Keratinocyte (primary cell): ENCODE results near the gene EBF3. TPM values are rescaled to one million over a fixed set of nuclear protein-coding genes. Genes with fewer than 3 reads are reported as not detected.

Source experiments
- DNase-seq: peaks from one replicate; pipeline ENCODE4 v3.0.0-alpha.2; 2011; ENCODE audit warnings: low read depth, missing footprints, low spot score
- FAIRE-seq: peaks from 2 replicates; lab custom pipeline; 2011; peaks lifted over from hg19 to GRCh38; lab: Jason Lieb, UNC
- H2AFZ ChIP-seq: 2 replicates; pipeline ENCODE4 v1.6.0; 2012; ENCODE audit warnings: low read length, control low read depth, inconsistent platforms; ENCODE audit not compliant: control insufficient read depth
- H3K27ac ChIP-seq: 2 replicates; pipeline ENCODE4 v1.5.1; 2011; ENCODE audit warnings: low read length; ENCODE audit not compliant: control insufficient read depth, insufficient read depth
- H3K27me3 ChIP-seq: 3 replicates; pipeline ENCODE4 v1.6.0; 2011; ENCODE audit warnings: low read length; ENCODE audit not compliant: control insufficient read depth, insufficient read depth; ENCODE audit errors: extremely low read depth
- H3K36me3 ChIP-seq, 2 experiments: 2 replicates in 1 of 2; 3 replicates in 1 of 2; pipeline ENCODE4 v1.5.1; 2011; ENCODE audit warnings: low read length in 2 of 2, mild to moderate bottlenecking in 1 of 2; ENCODE audit not compliant: control insufficient read depth in 2 of 2, insufficient read depth in 2 of 2; ENCODE audit errors: extremely low read depth in 1 of 2
- H3K4me1 ChIP-seq: 3 replicates; pipeline ENCODE4 v1.5.1; 2011; ENCODE audit warnings: low read length; ENCODE audit not compliant: control insufficient read depth, insufficient read depth; ENCODE audit errors: extremely low read depth
- H3K4me2 ChIP-seq: 3 replicates; pipeline ENCODE4 v1.6.0; 2011; ENCODE audit warnings: low read depth, low read length; ENCODE audit not compliant: control insufficient read depth, insufficient read depth; ENCODE audit errors: extremely low read depth
- H3K4me3 ChIP-seq, 3 experiments: fragments of 200-600 bp in 1 of 3; sonication (generic) in 1 of 3; 2 replicates in 2 of 3; 3 replicates in 1 of 3; pipeline ENCODE4 v1.5.1; 2011 to 2016; ENCODE audit warnings: low read length in 3 of 3, mild to moderate bottlenecking in 3 of 3, control low read depth in 2 of 3, inconsistent platforms in 1 of 3, low read depth in 1 of 3, mixed read lengths in 1 of 3, mixed run types in 1 of 3, moderate library complexity in 1 of 3; ENCODE audit not compliant: control insufficient read depth in 2 of 3, insufficient read depth in 2 of 3; ENCODE audit errors: extremely low read depth in 1 of 3
- H3K79me2 ChIP-seq: 2 replicates; pipeline ENCODE4 v1.6.0; 2012; ENCODE audit warnings: low read length; ENCODE audit not compliant: control insufficient read depth, insufficient read depth
- H3K9ac ChIP-seq: 3 replicates; pipeline ENCODE4 v1.6.0; 2011; ENCODE audit warnings: low read length; ENCODE audit not compliant: control insufficient read depth, insufficient read depth; ENCODE audit errors: extremely low read depth
- H3K9me1 ChIP-seq: 3 replicates; pipeline ENCODE4 v1.6.0; 2011; ENCODE audit warnings: low read length; ENCODE audit not compliant: control insufficient read depth, insufficient read depth; ENCODE audit errors: extremely low read depth
- H3K9me3 ChIP-seq: 2 replicates; pipeline ENCODE4 v1.5.1; 2012; ENCODE audit warnings: low read depth, low read length; ENCODE audit not compliant: control insufficient read depth
- H4K20me1 ChIP-seq: 3 replicates; pipeline ENCODE4 v1.6.0; 2011; ENCODE audit warnings: low read length; ENCODE audit not compliant: control insufficient read depth, insufficient read depth; ENCODE audit errors: extremely low read depth
- EZH2 ChIP-seq: IDR thresholded peaks from one replicate; pipeline ENCODE4 v1.6.1; 2012; ENCODE audit warnings: inconsistent platforms, mild to moderate bottlenecking, low read length, moderate library complexity
- dilution Hi-C: fragments of 300-500 bp; cut with MboI; formaldehyde crosslinking; loops from one replicate; pipeline ENCODE4 v1.7.0; 2020; ENCODE audit warnings: low sequenced_read_pairs; ENCODE audit not compliant: extremely low pct_ligation_motif_present
- polyA plus RNA-seq, 5 experiments: library from polyadenylated mRNA; depleted of rRNA in 3 of 5; stranded (reverse) in 3 of 5; stranded (forward) in 1 of 5; unstranded in 1 of 5; fragments of >200 nt; gene quantifications; 1 replicate in 1 of 5; 2 replicates in 3 of 5; 3 replicates in 1 of 5; pipeline versions ENCODE4 v1.2.1 to v1.2.3, GENCODE V29; 2011 to 2012; ENCODE audit warnings: missing spikeins in 2 of 5, low read depth in 1 of 5, low replicate concordance in 1 of 5
- TF ChIP-seq, protein P1 (sequence below), 3 experiments: IDR thresholded peaks in 1 of 3; conservative IDR thresholded peaks in 1 of 3; optimal IDR thresholded peaks in 1 of 3; 2 replicates in 2 of 3; 3 replicates in 1 of 3; pipeline versions ENCODE3 to v1.5.1; 2011; ENCODE audit warnings: low read length in 3 of 3, mild to moderate bottlenecking in 3 of 3, moderate library complexity in 2 of 3, control low read depth in 1 of 3, inconsistent platforms in 1 of 3; ENCODE audit not compliant: insufficient read depth in 2 of 3; ENCODE audit errors: extremely low read depth in 1 of 3

The EBF3 gene
- polyA plus RNA-seq, 1 donor (not counting 4 experiments of a cell fraction or from before 2014, with no cell fraction given), result not detected

GRCh38 chr10:129842031-129842430, 122.0 kb downstream of the EBF3 start:
- H3K4me2 ChIP-seq, result no peak overlapping the region
- H3K9ac ChIP-seq, result no peak overlapping the region
- no peak overlapping the region for H3K27ac ChIP-seq
- no peak for FAIRE-seq
- no peak overlapping the region for H3K4me3 ChIP-seq
- no peaks in the 10 kb centered on the region for H3K4me1 ChIP-seq
- H2AFZ ChIP-seq, result no peak overlapping the region
- H3K9me3 ChIP-seq, result peaks cover 2% of the 10 kb centered on the region
- no peaks in the 10 kb centered on the region for H3K9me1 ChIP-seq
- no peak for DNase-seq
- TF ChIP-seq, protein P1, sequence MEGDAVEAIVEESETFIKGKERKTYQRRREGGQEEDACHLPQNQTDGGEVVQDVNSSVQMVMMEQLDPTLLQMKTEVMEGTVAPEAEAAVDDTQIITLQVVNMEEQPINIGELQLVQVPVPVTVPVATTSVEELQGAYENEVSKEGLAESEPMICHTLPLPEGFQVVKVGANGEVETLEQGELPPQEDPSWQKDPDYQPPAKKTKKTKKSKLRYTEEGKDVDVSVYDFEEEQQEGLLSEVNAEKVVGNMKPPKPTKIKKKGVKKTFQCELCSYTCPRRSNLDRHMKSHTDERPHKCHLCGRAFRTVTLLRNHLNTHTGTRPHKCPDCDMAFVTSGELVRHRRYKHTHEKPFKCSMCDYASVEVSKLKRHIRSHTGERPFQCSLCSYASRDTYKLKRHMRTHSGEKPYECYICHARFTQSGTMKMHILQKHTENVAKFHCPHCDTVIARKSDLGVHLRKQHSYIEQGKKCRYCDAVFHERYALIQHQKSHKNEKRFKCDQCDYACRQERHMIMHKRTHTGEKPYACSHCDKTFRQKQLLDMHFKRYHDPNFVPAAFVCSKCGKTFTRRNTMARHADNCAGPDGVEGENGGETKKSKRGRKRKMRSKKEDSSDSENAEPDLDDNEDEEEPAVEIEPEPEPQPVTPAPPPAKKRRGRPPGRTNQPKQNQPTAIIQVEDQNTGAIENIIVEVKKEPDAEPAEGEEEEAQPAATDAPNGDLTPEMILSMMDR (optimal IDR thresholded peaks at IDR 0.05 in 1 of 3, IDR thresholded peaks at IDR 0.05 in 1 of 3, conservative IDR thresholded peaks at IDR 0.05 in 1 of 3; ENCODE audit: extremely low read depth in 1 of 3, insufficient read depth in 2 of 3, low read length in 3 of 3), result no peak
- TF ChIP-seq EZH2, result no peak
- no peaks in the 10 kb centered on the region for H3K36me3 ChIP-seq
- no peaks in the 10 kb centered on the region for H3K79me2 ChIP-seq
- no peaks in the 10 kb centered on the region for H4K20me1 ChIP-seq
- dilution Hi-C loops, result no loop called here
- H3K27me3 ChIP-seq, result no peaks in the 10 kb centered on the region

- Histone ChIP-seq H3K27me3 (no peaks in the 10 kb centered on the region), H3K27ac (no peak overlapping the region), H3K79me2 (no peaks in the 10 kb centered on the region), H3K4me2 (no peak overlapping the region), H3K9ac (no peak overlapping the region), H4K20me1 (no peaks in the 10 kb centered on the region), H3K4me1 (no peaks in the 10 kb centered on the region), H3K36me3 (no peaks in the 10 kb centered on the region), H3K9me3 (peaks cover 2% of the 10 kb centered on the region), H3K9me1 (no peaks in the 10 kb centered on the region), H2AFZ (no peak overlapping the region), H3K4me3 (no peak overlapping the region)
- FAIRE-seq (no peak), DNase-seq (no peak)
- TF ChIP-seq, protein P1 (optimal IDR thresholded peaks at IDR 0.05 in 1 of 3, IDR thresholded peaks at IDR 0.05 in 1 of 3, conservative IDR thresholded peaks at IDR 0.05 in 1 of 3; ENCODE audit: extremely low read depth in 1 of 3, insufficient read depth in 2 of 3, low read length in 3 of 3), result no peak
- no peak for TF ChIP-seq EZH2
- dilution Hi-C loops, result no loop called here
These were observed 122.5 kb downstream of the EBF3 start for GRCh38 chr10:129841590-129841989.
